GM18907 (cell line): ENCODE measurements around the gene GPR160.

ENCODE experiments used
- ATAC-seq: cut with Tn5 transposase; IDR thresholded peaks from one replicate; pipeline ENCODE4 v1.9.1; 2021; ENCODE audit warnings: mild to moderate bottlenecking, moderate library complexity; ENCODE audit not compliant: unreplicated experiment

Gene GPR160

GRCh38 chr3:170027233-170028102 is 10.3 kb upstream of the GPR160 start:
- ATAC-seq, result no peak

GRCh38 chr3:170033489-170033888 is 4.3 kb upstream of the GPR160 start:
- ATAC-seq, result no peak

GRCh38 chr3:170038434-170039110 is 777 bp downstream of the GPR160 start:
- peak; percentile 9 for ATAC-seq

DNA sequence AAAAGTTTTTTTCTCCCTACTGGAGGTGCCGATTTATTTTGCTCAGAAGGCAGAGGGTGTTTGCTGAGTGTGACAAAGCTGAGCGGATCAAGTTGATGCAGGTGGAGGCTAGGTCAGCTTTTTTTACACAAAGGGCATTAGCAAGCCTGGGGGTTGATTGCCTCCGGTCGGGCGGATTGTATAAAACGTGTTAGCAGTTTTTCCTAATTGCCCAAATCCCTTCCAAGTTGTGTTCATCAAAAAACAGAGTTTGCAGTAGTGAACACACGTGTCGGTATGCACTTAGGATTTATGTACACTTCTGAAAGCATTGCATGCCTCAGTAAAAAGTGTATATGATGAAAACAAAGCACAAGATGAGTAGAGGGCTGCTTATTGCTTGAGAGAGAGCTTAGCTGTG is 2.6 kb downstream of the GPR160 start:
- no peak for ATAC-seq

- no peak for ATAC-seq
Observed at GRCh38 chr3:170043506-170043905, 5.7 kb downstream of the GPR160 start.

DNA sequence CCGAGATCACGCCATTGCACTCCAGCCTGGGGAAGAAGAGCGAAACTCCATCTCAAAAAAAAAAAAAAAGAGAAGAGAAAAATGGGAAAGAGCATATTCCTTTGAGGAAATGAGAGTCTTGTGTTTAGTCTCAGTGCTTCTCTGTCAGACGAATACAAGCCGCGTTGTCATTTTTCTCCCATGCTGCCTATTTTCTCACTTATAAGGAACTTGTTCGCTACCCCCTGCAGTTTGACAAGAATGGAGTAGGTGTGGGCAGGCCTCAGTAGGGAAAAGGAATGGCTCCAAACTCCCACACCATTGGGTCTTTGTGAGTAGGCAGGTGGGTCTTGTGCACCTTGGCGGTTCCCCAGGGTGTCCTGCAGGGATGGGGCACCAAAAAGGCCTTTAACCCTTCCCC is 6.5 kb downstream of the GPR160 start:
- ATAC-seq, result no peak

- peak; percentile 82 for ATAC-seq
Observed at GRCh38 chr3:170044795-170045244, 7.0 kb downstream of the GPR160 start.

GRCh38 chr3:170046269-170047132 is 8.7 kb downstream of the GPR160 start:
- no peak for ATAC-seq

GRCh38 chr3:170047133-170047404 is 9.3 kb downstream of the GPR160 start:
- ATAC-seq, result no peak

- no peak for ATAC-seq
Observed at GRCh38 chr3:170049146-170050000, 11.6 kb downstream of the GPR160 start.

DNA sequence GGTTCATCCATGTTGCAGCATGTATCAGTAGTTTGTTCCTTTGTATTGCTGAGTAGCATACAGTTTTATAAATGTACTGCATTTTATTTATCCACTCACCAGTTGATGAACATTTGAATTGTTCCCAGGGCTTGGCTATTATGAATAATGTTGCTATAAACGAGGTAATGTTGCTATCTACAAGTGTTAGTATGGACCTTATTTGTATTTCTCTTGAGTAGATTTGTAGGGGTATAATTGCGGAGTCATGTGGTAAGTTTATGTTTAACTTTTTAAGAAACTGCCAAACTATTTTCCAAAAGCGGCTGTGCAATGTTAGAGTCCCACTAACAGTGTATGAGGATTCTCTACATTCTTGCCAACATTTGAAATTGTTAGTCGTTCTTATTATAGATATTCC is 13.0 kb downstream of the GPR160 start:
- no peak for ATAC-seq

GRCh38 chr3:170052398-170052797 is 14.6 kb downstream of the GPR160 start:
- ATAC-seq, result no peak

DNA sequence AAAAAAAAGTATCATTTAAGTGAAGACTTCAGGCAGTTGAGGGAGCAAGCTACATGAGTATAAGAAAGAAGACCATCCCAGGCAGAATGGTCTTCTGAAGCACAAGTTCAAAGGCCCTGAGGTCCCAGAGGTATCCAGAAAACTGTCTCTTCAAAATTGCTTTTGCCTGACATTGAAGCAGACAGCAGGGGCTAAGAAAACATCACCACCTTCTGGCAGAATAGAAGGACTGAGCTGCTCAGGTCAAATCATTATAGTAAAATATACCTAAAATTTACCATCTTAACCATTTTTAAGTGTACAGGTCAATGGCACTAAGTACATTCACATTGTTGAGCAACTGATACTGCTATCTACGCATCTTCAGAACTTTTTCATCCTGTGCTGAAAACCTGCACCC is 16.4 kb downstream of the GPR160 start:
- ATAC-seq, result no peak

DNA sequence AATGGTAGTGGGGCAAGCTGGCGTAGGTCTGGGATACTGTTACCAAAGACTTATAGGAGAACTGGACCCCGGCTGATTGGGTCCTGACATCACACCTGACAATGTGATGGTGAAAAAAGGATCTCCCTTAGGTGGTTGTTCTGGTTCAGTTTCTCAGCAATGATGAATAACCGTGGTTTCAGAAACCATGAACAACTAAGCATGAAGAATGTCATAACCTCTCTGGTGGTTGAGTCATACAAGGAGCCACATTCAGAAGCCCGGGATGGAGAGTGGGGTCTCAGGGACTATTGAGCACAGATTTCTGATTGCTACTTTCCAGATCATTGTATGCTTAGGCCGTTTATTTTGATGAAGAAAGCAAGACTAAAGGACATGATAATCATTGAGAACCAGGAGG is 17.4 kb downstream of the GPR160 start:
- peak; percentile 72 for ATAC-seq

DNA sequence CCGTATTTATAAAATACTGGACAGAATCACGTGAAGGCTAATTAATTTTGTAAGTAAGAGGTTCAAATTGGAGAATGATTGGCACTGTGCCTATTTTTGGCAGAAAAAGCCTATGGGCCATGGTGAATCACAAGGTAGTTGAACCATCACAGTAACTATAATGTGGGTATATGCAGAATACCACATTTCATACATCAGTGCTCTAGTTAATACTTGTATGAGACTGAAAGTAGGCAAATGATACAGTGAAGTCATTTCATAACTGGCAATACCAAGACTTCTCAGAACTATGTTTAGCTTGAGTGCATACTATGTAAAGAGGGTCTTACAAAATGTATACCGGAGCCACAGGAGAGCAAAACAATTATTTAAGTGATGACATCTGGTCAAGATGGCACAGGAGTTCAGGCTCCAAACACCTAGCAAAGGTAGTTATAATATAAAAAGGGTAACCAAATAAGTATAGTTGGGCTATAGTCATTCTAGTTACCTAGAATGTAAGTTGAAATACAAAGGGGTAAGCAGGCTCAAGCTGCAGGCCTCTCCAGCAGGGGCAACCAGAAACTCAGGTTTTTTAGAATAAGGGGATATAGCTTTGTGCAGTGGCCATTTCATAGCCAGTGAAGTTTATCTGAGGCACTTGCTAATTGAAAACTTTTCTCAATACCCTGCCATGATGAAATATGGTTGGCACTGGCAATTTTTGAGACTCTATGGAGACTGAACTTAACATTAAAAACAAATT is 19.1 kb downstream of the GPR160 start:
- peak; percentile 94 for ATAC-seq

- ATAC-seq, result no peak
Observed at GRCh38 chr3:170057550-170057949, 19.8 kb downstream of the GPR160 start.

DNA sequence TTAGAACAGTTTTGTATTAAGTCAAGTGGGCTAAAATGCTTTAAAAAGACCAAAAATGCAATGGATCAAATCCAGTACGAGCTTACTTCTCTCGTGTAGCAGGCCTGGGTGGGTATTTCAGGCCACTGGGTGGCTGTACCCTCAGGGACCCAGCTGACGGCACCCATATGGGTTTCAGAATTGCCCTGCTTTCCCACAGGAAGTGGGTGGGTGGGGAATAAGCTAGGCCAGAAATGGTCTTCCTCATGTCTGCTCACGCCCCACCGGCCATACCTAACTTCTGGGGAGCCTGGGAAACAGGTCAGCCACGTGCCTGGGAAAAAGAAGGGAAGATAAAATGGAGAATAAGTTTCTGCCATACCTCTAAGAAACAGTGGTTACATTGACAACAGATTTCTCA is 20.3 kb downstream of the GPR160 start:
- no peak for ATAC-seq

GRCh38 chr3:170059447-170059846 is 21.7 kb downstream of the GPR160 start:
- no peak for ATAC-seq

DNA sequence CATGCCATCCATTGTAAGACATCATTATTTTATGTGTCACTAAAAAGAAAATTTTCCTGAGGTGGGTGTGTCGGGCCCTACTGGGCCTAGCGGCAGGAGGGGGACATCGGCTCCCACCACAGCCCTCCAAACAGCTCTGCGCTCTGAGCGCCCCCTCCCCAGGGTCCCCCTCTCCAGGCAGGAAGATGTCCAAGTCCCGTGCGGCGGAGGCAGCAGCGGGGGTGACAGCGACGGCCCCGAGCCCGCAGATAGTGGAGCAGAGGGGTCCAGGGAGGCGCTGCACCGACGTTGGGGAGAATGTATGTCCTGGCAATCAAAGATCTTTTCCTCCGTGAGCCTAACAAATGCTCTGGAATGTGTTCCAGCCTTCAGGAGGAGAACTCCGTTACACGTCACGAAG is 24.3 kb downstream of the GPR160 start:
- ATAC-seq, result no peak

GRCh38 chr3:170062769-170063168 is 25.0 kb downstream of the GPR160 start:
- no peak for ATAC-seq
